Tibial nerve (tissue), 4 donors: Measurements from ENCODE around the gene CEACAM18.

Experiments
- EP300 ChIP-seq, 2 donors: sonication (generic); formaldehyde crosslinking; IDR thresholded peaks; one replicate each; pipeline ENCODE4 v1.6.1; 2017; ENCODE audit warnings: antibody characterized with exemption in 2 of 2, mild to moderate bottlenecking in 1 of 2
- POLR2A ChIP-seq, 2 donors: fragments of 450-650 bp; IDR thresholded peaks; one replicate each; pipeline ENCODE4 v1.6.1; 2017; ENCODE audit warnings: antibody characterized with exemption in 2 of 2, mild to moderate bottlenecking in 2 of 2, moderate library complexity in 2 of 2
- TF ChIP-seq, protein P1 (sequence below), 5 experiments: fragments of 200-600 bp in 3 of 5; fragments of 450-650 bp in 2 of 5; sonication (generic) in 3 of 5; IDR thresholded peaks; one replicate each; pipeline ENCODE4 v1.5.1; 2016 to 2019; ENCODE audit warnings: antibody characterized with exemption in 5 of 5, mild to moderate bottlenecking in 3 of 5, moderate library complexity in 2 of 5

DNA sequence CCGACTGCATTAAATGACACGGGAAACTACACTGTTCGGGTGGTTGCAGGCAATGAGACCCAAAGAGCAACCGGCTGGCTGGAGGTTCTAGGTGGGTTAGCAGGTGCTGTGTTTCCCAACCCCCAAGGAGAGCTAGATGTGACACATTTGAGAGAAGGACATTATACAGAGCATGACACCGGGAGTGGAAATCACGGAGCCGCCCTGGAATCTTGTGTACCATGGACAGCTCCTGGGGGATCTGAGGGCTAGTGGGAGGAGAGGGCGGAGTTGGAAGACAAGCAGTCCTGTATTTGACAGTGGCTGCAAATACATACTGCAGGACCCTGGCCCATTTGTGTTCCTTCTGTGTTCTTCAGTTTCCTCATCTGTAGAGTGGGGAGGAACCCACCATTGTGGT is 2.3 kb downstream of the CEACAM18 start:
- TF ChIP-seq POLR2A (IDR thresholded peaks at IDR 0.05) (no peak), EP300 (IDR thresholded peaks at IDR 0.05) (no peak)
- TF ChIP-seq, protein P1, sequence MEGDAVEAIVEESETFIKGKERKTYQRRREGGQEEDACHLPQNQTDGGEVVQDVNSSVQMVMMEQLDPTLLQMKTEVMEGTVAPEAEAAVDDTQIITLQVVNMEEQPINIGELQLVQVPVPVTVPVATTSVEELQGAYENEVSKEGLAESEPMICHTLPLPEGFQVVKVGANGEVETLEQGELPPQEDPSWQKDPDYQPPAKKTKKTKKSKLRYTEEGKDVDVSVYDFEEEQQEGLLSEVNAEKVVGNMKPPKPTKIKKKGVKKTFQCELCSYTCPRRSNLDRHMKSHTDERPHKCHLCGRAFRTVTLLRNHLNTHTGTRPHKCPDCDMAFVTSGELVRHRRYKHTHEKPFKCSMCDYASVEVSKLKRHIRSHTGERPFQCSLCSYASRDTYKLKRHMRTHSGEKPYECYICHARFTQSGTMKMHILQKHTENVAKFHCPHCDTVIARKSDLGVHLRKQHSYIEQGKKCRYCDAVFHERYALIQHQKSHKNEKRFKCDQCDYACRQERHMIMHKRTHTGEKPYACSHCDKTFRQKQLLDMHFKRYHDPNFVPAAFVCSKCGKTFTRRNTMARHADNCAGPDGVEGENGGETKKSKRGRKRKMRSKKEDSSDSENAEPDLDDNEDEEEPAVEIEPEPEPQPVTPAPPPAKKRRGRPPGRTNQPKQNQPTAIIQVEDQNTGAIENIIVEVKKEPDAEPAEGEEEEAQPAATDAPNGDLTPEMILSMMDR (IDR thresholded peaks at IDR 0.05): no peak
